ENCODE measurements around the gene HRAS. TPM values are rescaled to one million over a fixed set of nuclear protein-coding genes. Genes with fewer than 3 reads are reported as not detected.

The HRAS gene
- total and polyA plus RNA-seq, 2 of the 8 experiments (the other 6 are each of a cell fraction or from before 2014, with no cell fraction given): 44.3 to 54.7 TPM

DNA sequence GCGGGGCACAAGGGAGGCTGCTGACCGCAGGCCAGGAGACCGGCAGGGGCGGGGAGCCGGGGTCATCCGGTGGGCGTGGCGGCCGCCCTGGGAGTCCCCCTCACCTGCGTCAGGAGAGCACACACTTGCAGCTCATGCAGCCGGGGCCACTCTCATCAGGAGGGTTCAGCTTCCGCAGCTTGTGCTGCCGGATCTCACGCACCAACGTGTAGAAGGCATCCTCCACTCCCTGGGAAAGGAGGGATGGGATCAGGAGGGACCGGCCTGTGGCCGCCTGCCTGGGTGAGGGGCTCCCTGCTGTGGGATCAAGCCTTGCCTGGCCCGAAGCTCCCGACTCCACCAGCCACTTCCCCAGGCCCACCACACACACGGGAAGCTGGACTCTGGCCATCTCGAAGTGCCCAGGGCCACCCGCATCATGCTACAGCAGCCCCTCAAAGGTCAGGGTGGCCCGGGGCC is 2.8 kb downstream of the HRAS start:
- no peak overlapping the region for H4K8ac ChIP-seq (ENCODE audit: extremely low read depth, insufficient read depth, low read length)
- no peak overlapping the region for H3K4me3 ChIP-seq (ENCODE audit: extremely low read depth in 1 of 4, insufficient read depth in 2 of 4, low read depth in 3 of 4, low read length in 4 of 4)
- no peak overlapping the region for H4K5ac ChIP-seq (ENCODE audit: insufficient read length, low read depth, low read length)
- H3K27me3 ChIP-seq (replicated peaks in 1 of 4; ENCODE audit: control insufficient read depth in 3 of 4, extremely low read depth in 1 of 4, insufficient read depth in 3 of 4, low read length in 3 of 4): peaks cover 0 to 10% (median 4%) of the 10 kb centered on the region in 4 experiments; a peak in 5 of 7 replicates
- H2AFZ ChIP-seq (ENCODE audit: low read length): no peak overlapping the region
- no peak overlapping the region for H3K23ac ChIP-seq (ENCODE audit: insufficient read length)
- no peak overlapping the region for H3K56ac ChIP-seq (replicated peaks; ENCODE audit: insufficient read length, low read depth, low read length)
- no peak for FAIRE-seq
- no peak overlapping the region for H2BK20ac ChIP-seq (ENCODE audit: low read length)
- no peak overlapping the region for H3K18ac ChIP-seq (ENCODE audit: extremely low read depth, low read length)
- no peak for DNase-seq (ENCODE audit: low read depth in 1 of 2, low spot score in 2 of 2)
- peaks cover 0 to 10% (median 5%) of the 10 kb centered on the region in 4 experiments; a peak in 5 of 7 replicates for H3K4me1 ChIP-seq (replicated peaks in 1 of 4; ENCODE audit: control insufficient read depth in 3 of 4, insufficient read depth in 4 of 4, low read length in 3 of 4)
- no peak overlapping the region for H3K14ac ChIP-seq (ENCODE audit: insufficient read length)
- no peak overlapping the region for H2BK12ac ChIP-seq (ENCODE audit: low read depth, low read length)
- H3K4ac ChIP-seq (replicated peaks; ENCODE audit: insufficient read length, low read depth, low read length): no peak overlapping the region
- H2AK5ac ChIP-seq (ENCODE audit: low read depth, low read length): no peak overlapping the region
- peaks cover 18% of the 10 kb centered on the region; the same call in 1 of the 2 replicates for H3K23me2 ChIP-seq (ENCODE audit: low read depth, low read length)
- no peak overlapping the region for H3K9ac ChIP-seq (replicated peaks in 1 of 4; ENCODE audit: extremely low read depth in 1 of 4, low read depth in 3 of 4, low read length in 3 of 4)
- H3K79me2 ChIP-seq (ENCODE audit: control insufficient read depth in 1 of 2, insufficient read depth in 2 of 2, low read length in 2 of 2): no peaks in the 10 kb centered on the region
- POLR2A ChIA-PET (ENCODE audit: partially characterized antibody): interaction anchor here (0.6 to 1.8 kb wide), 8 partner anchors 14 to 307 kb away, joined by 3 to 8 read pairs (median 4); no protein-coding TSS in a partner anchor
- no peaks in the 10 kb centered on the region for H3K9me3 ChIP-seq (ENCODE audit: insufficient read depth in 2 of 2, low read depth in 1 of 2, low read length in 1 of 2)
- H2BK120ac ChIP-seq (replicated peaks; ENCODE audit: low read depth, low read length): no peak overlapping the region
- no peak overlapping the region for H3K4me2 ChIP-seq (ENCODE audit: insufficient read depth in 1 of 2, low read depth in 2 of 2, low read length in 2 of 2)
- H3K79me1 ChIP-seq (ENCODE audit: low read depth, low read length): no peaks in the 10 kb centered on the region
- H4K91ac ChIP-seq (replicated peaks; ENCODE audit: insufficient read length, low read length): no peak overlapping the region
- no peak overlapping the region for H2BK5ac ChIP-seq (ENCODE audit: low read depth, low read length)
- no peak overlapping the region for H2BK15ac ChIP-seq (ENCODE audit: low read length)
- WGBS, 2 experiments (ENCODE audit: extremely low coverage in 1 of 2, insufficient coverage in 1 of 2, insufficient read length in 1 of 2, insufficient replicate concordance in 2 of 2, low coverage in 1 of 2, low lambda C conversion rate in 2 of 2, missing lambda C conversion rate in 1 of 2): 91% methylated on average over 23 of the region's 23 CpGs; no CpG with 5 or more reads in 1 of the 2 experiments
- peaks cover 7 to 11% of the 10 kb centered on the region in 2 experiments for H4K20me1 ChIP-seq (replicated peaks in 1 of 2; ENCODE audit: control insufficient read depth in 1 of 2, insufficient read depth in 2 of 2, low read length in 2 of 2)
- no peak overlapping the region for H3K27ac ChIP-seq (ENCODE audit: low read depth, low read length)
- CTCF ChIA-PET (ENCODE audit: partially characterized antibody): interaction anchor here (1.4 to 1.5 kb wide), 2 partner anchors 14 to 59 kb away, joined by 3 to 9 read pairs; no protein-coding TSS in a partner anchor
- peaks cover 0 to 15% (median 6%) of the 10 kb centered on the region in 4 experiments; a peak in 5 of 8 replicates for H3K36me3 ChIP-seq (ENCODE audit: control insufficient read depth in 2 of 4, insufficient read depth in 4 of 4, low read length in 3 of 4)
- TF ChIP-seq, protein P1, sequence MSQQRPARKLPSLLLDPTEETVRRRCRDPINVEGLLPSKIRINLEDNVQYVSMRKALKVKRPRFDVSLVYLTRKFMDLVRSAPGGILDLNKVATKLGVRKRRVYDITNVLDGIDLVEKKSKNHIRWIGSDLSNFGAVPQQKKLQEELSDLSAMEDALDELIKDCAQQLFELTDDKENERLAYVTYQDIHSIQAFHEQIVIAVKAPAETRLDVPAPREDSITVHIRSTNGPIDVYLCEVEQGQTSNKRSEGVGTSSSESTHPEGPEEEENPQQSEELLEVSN (IDR thresholded peaks at IDR 0.05): no peak
- TF ChIP-seq KDM1A (IDR thresholded peaks at IDR 0.05; ENCODE audit: borderline replicate concordance, low read length) (no peak), CBX5 (IDR thresholded peaks at IDR 0.05; ENCODE audit: low read depth, low read length) (no peak), JUN (IDR thresholded peaks at IDR 0.05; ENCODE audit: low read depth, low read length) (no peak), ATF3 (IDR thresholded peaks at IDR 0.05; ENCODE audit: insufficient read depth, low read depth, low read length) (no peak), CHD1 (IDR thresholded peaks at IDR 0.05; ENCODE audit: low read depth, low read length) (no peak), FOSL1 (IDR thresholded peaks at IDR 0.05; ENCODE audit: insufficient read depth, low read depth, low read length) (no peak), POLR2A (IDR thresholded peaks at IDR 0.05; ENCODE audit: control extremely low read depth in 1 of 2, low read depth in 2 of 2, low read length in 2 of 2) (no peak), SP4 (IDR thresholded peaks at IDR 0.05; ENCODE audit: low read length) (no peak), NANOG (IDR thresholded peaks at IDR 0.05; ENCODE audit: insufficient read depth, low read depth, low read length, poor library complexity, severe bottlenecking) (no peak), SIX5 (IDR thresholded peaks at IDR 0.05; ENCODE audit: low read depth, low read length) (no peak), CBX8 (IDR thresholded peaks at IDR 0.05; ENCODE audit: borderline replicate concordance, low read depth, low read length) (no peak), EZH2 (IDR thresholded peaks at IDR 0.05; ENCODE audit: low read depth, low read length, severe bottlenecking) (no peak)

Data from H1 (cell line).